DND-41 (cell line): ENCODE data around the gene CALN1.

ENCODE experiments used
- EZH2 ChIP-seq: IDR thresholded peaks from 3 replicates; pipeline ENCODE4 v1.6.1; 2012; ENCODE audit warnings: borderline replicate concordance, low read depth, mild to moderate bottlenecking, moderate library complexity, low read length, inconsistent platforms; ENCODE audit not compliant: severe bottlenecking
- TF ChIP-seq, protein P1 (sequence below): IDR thresholded peaks from 2 replicates; pipeline ENCODE4 v1.5.1; 2012; ENCODE audit warnings: borderline replicate concordance, low read length, moderate library complexity, mild to moderate bottlenecking; ENCODE audit not compliant: poor library complexity, severe bottlenecking; ENCODE audit errors: extremely low read depth

GRCh38 chr7:72152161-72153131 is 259.7 kb downstream of the CALN1 start:
- TF ChIP-seq, protein P1, sequence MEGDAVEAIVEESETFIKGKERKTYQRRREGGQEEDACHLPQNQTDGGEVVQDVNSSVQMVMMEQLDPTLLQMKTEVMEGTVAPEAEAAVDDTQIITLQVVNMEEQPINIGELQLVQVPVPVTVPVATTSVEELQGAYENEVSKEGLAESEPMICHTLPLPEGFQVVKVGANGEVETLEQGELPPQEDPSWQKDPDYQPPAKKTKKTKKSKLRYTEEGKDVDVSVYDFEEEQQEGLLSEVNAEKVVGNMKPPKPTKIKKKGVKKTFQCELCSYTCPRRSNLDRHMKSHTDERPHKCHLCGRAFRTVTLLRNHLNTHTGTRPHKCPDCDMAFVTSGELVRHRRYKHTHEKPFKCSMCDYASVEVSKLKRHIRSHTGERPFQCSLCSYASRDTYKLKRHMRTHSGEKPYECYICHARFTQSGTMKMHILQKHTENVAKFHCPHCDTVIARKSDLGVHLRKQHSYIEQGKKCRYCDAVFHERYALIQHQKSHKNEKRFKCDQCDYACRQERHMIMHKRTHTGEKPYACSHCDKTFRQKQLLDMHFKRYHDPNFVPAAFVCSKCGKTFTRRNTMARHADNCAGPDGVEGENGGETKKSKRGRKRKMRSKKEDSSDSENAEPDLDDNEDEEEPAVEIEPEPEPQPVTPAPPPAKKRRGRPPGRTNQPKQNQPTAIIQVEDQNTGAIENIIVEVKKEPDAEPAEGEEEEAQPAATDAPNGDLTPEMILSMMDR: peak; percentile 50
- no peak for TF ChIP-seq EZH2
